Tibial nerve (tissue), 4 donors: Measurements from ENCODE around the gene AKAP6. TPM values are rescaled to one million over a fixed set of nuclear protein-coding genes. Genes with fewer than 3 reads are reported as not detected.

Experiments
- DNase-seq, 2 donors: peaks; one replicate each; pipeline ENCODE4 v3.0.0-alpha.2; 2019; ENCODE audit warnings: low spot score in 2 of 2
- H3K27ac ChIP-seq, 4 donors: fragments of 200-600 bp; sonication (generic) in 3 of 4; one replicate each; pipeline ENCODE4 v1.5.1; 2017 to 2019; ENCODE audit warnings: mild to moderate bottlenecking in 1 of 4
- H3K27me3 ChIP-seq, 2 donors: fragments of 200-600 bp; sonication (generic) in 1 of 2; one replicate each; pipeline versions ENCODE4 v1.5.1 to v1.6.0; 2017 to 2019
- H3K36me3 ChIP-seq, 3 donors: fragments of 200-600 bp; sonication (generic); one replicate each; pipeline ENCODE4 v1.5.1; 2018 to 2019
- H3K4me1 ChIP-seq, 4 donors: fragments of 200-600 bp; sonication (generic) in 3 of 4; one replicate each; pipeline ENCODE4 v1.5.1; 2017 to 2019
- H3K4me3 ChIP-seq, 4 donors: fragments of 200-600 bp; sonication (generic) in 3 of 4; one replicate each; pipeline ENCODE4 v1.5.1; 2017 to 2019; ENCODE audit warnings: mild to moderate bottlenecking in 1 of 4, moderate library complexity in 1 of 4
- H3K9me3 ChIP-seq, 4 donors: fragments of 200-600 bp; sonication (generic) in 3 of 4; one replicate each; pipeline ENCODE4 v1.5.1; 2017 to 2019
- CTCF ChIP-seq, 5 experiments: fragments of 200-600 bp in 3 of 5; fragments of 450-650 bp in 2 of 5; sonication (generic) in 3 of 5; IDR thresholded peaks; one replicate each; pipeline ENCODE4 v1.5.1; 2016 to 2019; ENCODE audit warnings: antibody characterized with exemption in 5 of 5, mild to moderate bottlenecking in 3 of 5, moderate library complexity in 2 of 5
- EP300 ChIP-seq, 2 donors: sonication (generic); formaldehyde crosslinking; IDR thresholded peaks; one replicate each; pipeline ENCODE4 v1.6.1; 2017; ENCODE audit warnings: antibody characterized with exemption in 2 of 2, mild to moderate bottlenecking in 1 of 2
- POLR2A ChIP-seq, 2 donors: fragments of 450-650 bp; IDR thresholded peaks; one replicate each; pipeline ENCODE4 v1.6.1; 2017; ENCODE audit warnings: antibody characterized with exemption in 2 of 2, mild to moderate bottlenecking in 2 of 2, moderate library complexity in 2 of 2
- WGBS, 2 donors: methylation state at CpG; one replicate each; pipeline ENCODE4 v1.1.5; 2018; 5-methylcytosine and 5-hydroxymethylcytosine counted together
- total RNA-seq, 4 donors: library from RNA; depleted of rRNA; stranded (reverse); fragments of >200 nt; gene quantifications; one replicate each; pipeline ENCODE4 v1.1.0, GENCODE V29; 2016

The AKAP6 gene
- total RNA-seq, 4 donors from 2014 or later: 2.1 to 10.7 (median 5.2) TPM

GRCh38 chr14:32667287-32667686 is 338.2 kb downstream of the AKAP6 start:
- no peak overlapping the region for H3K27ac ChIP-seq
- H3K9me3 ChIP-seq: no peaks in the 10 kb centered on the region
- no peaks in the 10 kb centered on the region for H3K36me3 ChIP-seq
- DNase-seq: no peak
- WGBS, 2 donors: 45 to 60% methylated on average over 2 of the region's 2 CpGs
- peaks cover 0 to 12% (median 0%) of the 10 kb centered on the region in 4 donors for H3K4me1 ChIP-seq
- TF ChIP-seq CTCF (IDR thresholded peaks at IDR 0.05) (no peak), POLR2A (IDR thresholded peaks at IDR 0.05) (no peak), EP300 (IDR thresholded peaks at IDR 0.05) (no peak)
- no peak overlapping the region for H3K4me3 ChIP-seq
- H3K27me3 ChIP-seq: no peaks in the 10 kb centered on the region

GRCh38 chr14:32667791-32668190 is 338.7 kb downstream of the AKAP6 start:
- H3K27me3 ChIP-seq: no peaks in the 10 kb centered on the region

GRCh38 chr14:32669391-32669790 is 340.3 kb downstream of the AKAP6 start:
- TF ChIP-seq CTCF (IDR thresholded peaks at IDR 0.05): no peak
- no peak for TF ChIP-seq EP300 (IDR thresholded peaks at IDR 0.05)
- no peak for TF ChIP-seq POLR2A (IDR thresholded peaks at IDR 0.05)
- H3K27me3 ChIP-seq: no peaks in the 10 kb centered on the region
- no peak for DNase-seq
- H3K27ac ChIP-seq: no peak overlapping the region
- peaks cover 0 to 12% (median 0%) of the 10 kb centered on the region in 4 donors for H3K4me1 ChIP-seq
- H3K9me3 ChIP-seq: no peaks in the 10 kb centered on the region
- H3K36me3 ChIP-seq: no peaks in the 10 kb centered on the region
- H3K4me3 ChIP-seq: no peak overlapping the region
- WGBS, 2 donors: 73 to 79% methylated on average over 2 of the region's 2 CpGs

More at GRCh38 chr14:32667791-32668190, 338.7 kb downstream of the AKAP6 start:
- H3K36me3 ChIP-seq: no peaks in the 10 kb centered on the region
- WGBS, 2 donors: 68 to 75% methylated on average over 1 of the region's 1 CpG
- H3K9me3 ChIP-seq: no peaks in the 10 kb centered on the region
- H3K4me3 ChIP-seq: no peak overlapping the region
- H3K27ac ChIP-seq: no peak overlapping the region
- H3K4me1 ChIP-seq: peaks cover 0 to 12% (median 0%) of the 10 kb centered on the region in 4 donors
- no peak for DNase-seq
- TF ChIP-seq POLR2A (IDR thresholded peaks at IDR 0.05) (no peak), EP300 (IDR thresholded peaks at IDR 0.05) (no peak), CTCF (IDR thresholded peaks at IDR 0.05) (no peak)

GRCh38 chr14:32675433-32675832 is 346.3 kb downstream of the AKAP6 start:
- DNase-seq: no peak
- no peaks in the 10 kb centered on the region for H3K9me3 ChIP-seq

More at GRCh38 chr14:32675433-32675832, 346.3 kb downstream of the AKAP6 start:
- Histone ChIP-seq H3K4me3 (no peak overlapping the region), H3K4me1 (peaks cover 0 to 13% (median 0%) of the 10 kb centered on the region in 4 donors), H3K27me3 (no peaks in the 10 kb centered on the region), H3K36me3 (no peaks in the 10 kb centered on the region), H3K27ac (no peak overlapping the region)
- WGBS, 2 donors: 88 to 96% methylated on average over 1 of the region's 1 CpG
- no peak for TF ChIP-seq CTCF (IDR thresholded peaks at IDR 0.05)
- TF ChIP-seq EP300 (IDR thresholded peaks at IDR 0.05): no peak
- TF ChIP-seq POLR2A (IDR thresholded peaks at IDR 0.05): no peak
